Transverse colon (tissue), 3 donors: ENCODE results near the gene NPPA.

Experiments
- CTCF ChIP-seq, 5 experiments: fragments of 200-600 bp in 3 of 5; fragments of 450-650 bp in 2 of 5; sonication (generic) in 3 of 5; IDR thresholded peaks; 1 replicate in 2 of 5; 2 replicates in 3 of 5; pipeline ENCODE4 v1.5.1; 2016 to 2017; ENCODE audit warnings: antibody characterized with exemption in 5 of 5, inconsistent platforms in 3 of 5, mild to moderate bottlenecking in 2 of 5, moderate library complexity in 1 of 5
- EP300 ChIP-seq: sonication (generic); formaldehyde crosslinking; IDR thresholded peaks from one replicate; pipeline ENCODE4 v1.6.1; 2017; ENCODE audit warnings: antibody characterized with exemption, low read depth
- POLR2A ChIP-seq: fragments of 450-650 bp; IDR thresholded peaks from one replicate; pipeline ENCODE4 v1.6.1; 2016; ENCODE audit warnings: antibody characterized with exemption, mild to moderate bottlenecking, moderate library complexity

GRCh38 chr1:11860587-11860986, 13.0 kb upstream of the NPPA start:
- TF ChIP-seq CTCF (IDR thresholded peaks at IDR 0.05): no peak
- TF ChIP-seq POLR2A: no peak
- TF ChIP-seq EP300: no peak
